Stimulated activated CD4-positive, alpha-beta T cell treated with anti-CD3 and anti-CD28 coated beads, Interleukin-4, amount 100 ng/mL, for 24 hours (primary cell): ENCODE results near the gene TDRD12.
"Not testable (repeated sequence)": the region's sequence is repeated elsewhere in the genome, so short reads cannot be mapped to it uniquely, and the experiment has no call there.

Experiments
- DNase-seq: peaks from one replicate; pipeline ENCODE4 v3.0.0-alpha.2; 2020

Gene TDRD12

GRCh38 chr19:32748948-32749347 lies 29.4 kb downstream of the TDRD12 start:
- no peak for DNase-seq

GRCh38 chr19:32749361-32749760 lies 29.8 kb downstream of the TDRD12 start:
- DNase-seq, result no peak

- DNase-seq, result no peak
Observed at GRCh38 chr19:32750441-32751055, 31.0 kb downstream of the TDRD12 start.

GRCh38 chr19:32751066-32751465 lies 31.5 kb downstream of the TDRD12 start:
- DNase-seq, result no peak

GRCh38 chr19:32757189-32757588 lies 37.6 kb downstream of the TDRD12 start:
- no peak for DNase-seq

GRCh38 chr19:32765365-32765764 lies 45.8 kb downstream of the TDRD12 start:
- not testable (repeated sequence) for DNase-seq

GRCh38 chr19:32767951-32768679 lies 48.5 kb downstream of the TDRD12 start:
- DNase-seq, result no peak

- DNase-seq, result no peak
Observed at GRCh38 chr19:32771596-32771995, 52.0 kb downstream of the TDRD12 start.

GRCh38 chr19:32773126-32773525 lies 53.6 kb downstream of the TDRD12 start:
- no peak for DNase-seq

- DNase-seq, result no peak
Observed at GRCh38 chr19:32779082-32779481, 59.5 kb downstream of the TDRD12 start.

GRCh38 chr19:32781280-32781679 lies 61.7 kb downstream of the TDRD12 start:
- no peak for DNase-seq

GRCh38 chr19:32782089-32782488 lies 62.5 kb downstream of the TDRD12 start:
- DNase-seq, result not testable (repeated sequence)

- not testable (repeated sequence) for DNase-seq
Observed at GRCh38 chr19:32787161-32787813, 67.7 kb downstream of the TDRD12 start.

GRCh38 chr19:32787895-32788294 lies 68.3 kb downstream of the TDRD12 start:
- not testable (repeated sequence) for DNase-seq

- DNase-seq, result no peak
Observed at GRCh38 chr19:32789429-32789828, 69.9 kb downstream of the TDRD12 start.

- no peak for DNase-seq
Observed at GRCh38 chr19:32798201-32798600, 78.6 kb downstream of the TDRD12 start.

- DNase-seq, result no peak
Observed at GRCh38 chr19:32800191-32800590, 80.6 kb downstream of the TDRD12 start.

GRCh38 chr19:32800754-32801153 lies 81.2 kb downstream of the TDRD12 start:
- no peak for DNase-seq

GRCh38 chr19:32802840-32803239 lies 83.3 kb downstream of the TDRD12 start:
- DNase-seq, result no peak

- DNase-seq, result no peak
Observed at GRCh38 chr19:32808236-32808635, 88.7 kb downstream of the TDRD12 start.

- no peak for DNase-seq
Observed at GRCh38 chr19:32809254-32809653, 89.7 kb downstream of the TDRD12 start.

- DNase-seq, result no peak
Observed at GRCh38 chr19:32809754-32810153, 90.2 kb downstream of the TDRD12 start.

GRCh38 chr19:32810452-32810851 lies 90.9 kb downstream of the TDRD12 start:
- no peak for DNase-seq

GRCh38 chr19:32811151-32811550 lies 91.6 kb downstream of the TDRD12 start:
- DNase-seq, result no peak
